ENCODE data around the gene HEBP2. TPM values are rescaled to one million over a fixed set of nuclear protein-coding genes. Genes with fewer than 3 reads are reported as not detected.

Gene HEBP2
- total and polyA plus RNA-seq, 2 of the 4 experiments (the other 2 are of a cell fraction) = 3.9 to 6.1 TPM

DNA sequence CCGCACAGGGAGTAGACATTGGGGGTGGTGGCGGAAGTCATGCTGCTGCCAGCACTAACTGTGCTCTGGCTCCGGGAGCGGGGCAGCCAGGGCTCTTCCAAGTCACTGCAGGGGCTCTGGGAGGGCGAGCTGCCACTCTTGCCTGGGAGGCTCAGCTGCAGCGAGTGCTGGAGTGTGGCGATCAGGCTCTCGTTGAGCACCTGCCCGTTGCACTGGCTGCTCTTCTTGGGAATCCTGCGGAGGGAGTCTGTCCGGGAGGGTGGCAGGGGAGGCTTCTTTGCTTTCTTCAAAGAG is 28.0 kb downstream of the HEBP2 start:
- H3K9me1 ChIP-seq (ENCODE audit: insufficient read depth, low read length) = peaks cover 6% of the 10 kb centered on the region
- H3K14ac ChIP-seq (replicated peaks; ENCODE audit: low read depth, low read length) = no peak overlapping the region
- H3K27me3 ChIP-seq (ENCODE audit: control insufficient read depth, insufficient read depth, low read length) = no peaks in the 10 kb centered on the region
- dilution Hi-C loops (cut with HindIII; ENCODE audit: low sequenced_read_pairs, unreplicated experiment) (no loop called here), in situ Hi-C loops (cut with MboI; ENCODE audit: low sequenced_read_pairs) (loop anchor here (5.0 kb wide), 3 partner anchors 80 to 330 kb away; no protein-coding TSS in a partner anchor), intact Hi-C loops (cut with micrococcal nuclease) (no loop called here)
- H3K79me1 ChIP-seq (ENCODE audit: low read depth in 1 of 2, low read length in 2 of 2) = no peaks in the 10 kb centered on the region
- BruUV-seq (replicated peaks) = no TSS peak
- 98% methylated on average over 4 of the region's 11 CpGs; no CpG with 5 or more reads in 1 of the 2 experiments for WGBS, 2 experiments (ENCODE audit: extremely low coverage in 2 of 2, insufficient read length in 1 of 2)
- no peaks in the 10 kb centered on the region for H3K9me3 ChIP-seq (ENCODE audit: control insufficient read depth, insufficient read depth, low read length)
- peaks cover 11% of the 10 kb centered on the region for H3K36me3 ChIP-seq (ENCODE audit: control insufficient read depth, insufficient read depth, low read length)
- no peak overlapping the region for H2BK20ac ChIP-seq (ENCODE audit: low read depth, low read length)
- no peak overlapping the region for H4K91ac ChIP-seq (ENCODE audit: insufficient read depth, low read depth, low read length)
- no peak overlapping the region for H2AK9ac ChIP-seq (replicated peaks; ENCODE audit: low read depth, low read length, poor library complexity)
- no peak overlapping the region for H2BK15ac ChIP-seq (ENCODE audit: low read depth, low read length)
- no peak overlapping the region for H4K8ac ChIP-seq (ENCODE audit: low read depth in 2 of 2, low read length in 2 of 2)
- POLR2A ChIA-PET (ENCODE audit: unreplicated experiment) = no interaction called here
- H3K23ac ChIP-seq (ENCODE audit: low read depth, low read length) = no peak overlapping the region
- H2AFZ ChIP-seq (replicated peaks; ENCODE audit: low read length, poor library complexity) = no peak overlapping the region
- H2AK5ac ChIP-seq (ENCODE audit: low read depth, low read length) = no peak overlapping the region
- H2BK120ac ChIP-seq (ENCODE audit: low read depth, low read length) = no peak overlapping the region
- no peak overlapping the region for H3K56ac ChIP-seq (ENCODE audit: extremely low read depth, insufficient read depth, low read length)
- H4K20me1 ChIP-seq (ENCODE audit: insufficient read depth, low read length) = no peaks in the 10 kb centered on the region
- H3K18ac ChIP-seq (ENCODE audit: low read depth, low read length) = no peak overlapping the region
- no peak for TF ChIP-seq RFX5 (IDR thresholded peaks at IDR 0.05; ENCODE audit: low read depth, low read length)
- no peak for TF ChIP-seq BHLHE40 (IDR thresholded peaks at IDR 0.05; ENCODE audit: low read depth, low read length)
- TF ChIP-seq NFE2L2 (IDR thresholded peaks at IDR 0.05; ENCODE audit: low read depth, low read length) = no peak
- no peak for TF ChIP-seq CHD1 (IDR thresholded peaks at IDR 0.05; ENCODE audit: low read depth, low read length)
- H3K4me1 ChIP-seq (ENCODE audit: control insufficient read depth, insufficient read depth, low read length) = peaks cover 7% of the 10 kb centered on the region; the same call in 1 of the 2 replicates
- no peak overlapping the region for H3K9ac ChIP-seq (ENCODE audit: low read depth, low read length)
- H4K5ac ChIP-seq (ENCODE audit: low read depth, low read length) = no peak overlapping the region
- H2BK5ac ChIP-seq (ENCODE audit: low read depth, low read length, poor library complexity, severe bottlenecking) = no peak overlapping the region
- CTCF ChIA-PET = no interaction called here
- ATAC-seq (ENCODE audit: low read depth) (no peak), DNase-seq (no peak)
- H3K4me2 ChIP-seq (ENCODE audit: low read depth, low read length) = no peak overlapping the region
- H3K27ac ChIP-seq (ENCODE audit: insufficient read depth, low read length) = no peak overlapping the region
- no peak overlapping the region for H3K4me3 ChIP-seq (ENCODE audit: insufficient read depth, low read depth, low read length)
- H3K4ac ChIP-seq (ENCODE audit: low read depth, low read length) = no peak overlapping the region
